ENCODE measurements around the gene SNAP47.
A peak's percentile ranks its signal among the peaks of the same experiment; 100 is the strongest.

SNAP47 gene

GRCh38 chr1:227760377-227760776 lies 25.1 kb downstream of the SNAP47 start:
- Histone ChIP-seq H4K20me1 (ENCODE audit: insufficient read depth, low read length) (no peaks in the 10 kb centered on the region), H2AFZ (ENCODE audit: low read length) (no peak overlapping the region), H3K36me3 (replicated peaks; ENCODE audit: insufficient read depth, low read length) (peaks cover 9% of the 10 kb centered on the region), H3K9ac (ENCODE audit: low read length) (no peak overlapping the region), H3K4me2 (ENCODE audit: low read depth, low read length) (peak overlapping the region; percentile 46), H3K4me3 (ENCODE audit: low read length) (no peak overlapping the region; the same call in 1 of the 2 replicates), H3K4me1 (ENCODE audit: low read length) (peaks cover 43% of the 10 kb centered on the region), H3K27ac (ENCODE audit: low read length) (peak overlapping the region; percentile 60; the same call in 1 of the 2 replicates), H3F3A (ENCODE audit: insufficient read depth, low read length) (peaks cover 31% of the 10 kb centered on the region), H3K9me3 (replicated peaks; ENCODE audit: insufficient read depth, low read length) (no peaks in the 10 kb centered on the region), H3K79me2 (ENCODE audit: low read length) (peaks cover 59% of the 10 kb centered on the region), H3K27me3 (replicated peaks; ENCODE audit: insufficient read depth, low read length) (no peaks in the 10 kb centered on the region), H3K9me2 (replicated peaks; ENCODE audit: insufficient read depth, low read length) (no peaks in the 10 kb centered on the region)
- no peak for TF ChIP-seq EZH2phosphoT487 (IDR thresholded peaks at IDR 0.05; ENCODE audit: low read length)
- no peak for TF ChIP-seq EZH2 (optimal IDR thresholded peaks at IDR 0.05; ENCODE audit: low read depth, low read length)
- TF ChIP-seq, protein P1, sequence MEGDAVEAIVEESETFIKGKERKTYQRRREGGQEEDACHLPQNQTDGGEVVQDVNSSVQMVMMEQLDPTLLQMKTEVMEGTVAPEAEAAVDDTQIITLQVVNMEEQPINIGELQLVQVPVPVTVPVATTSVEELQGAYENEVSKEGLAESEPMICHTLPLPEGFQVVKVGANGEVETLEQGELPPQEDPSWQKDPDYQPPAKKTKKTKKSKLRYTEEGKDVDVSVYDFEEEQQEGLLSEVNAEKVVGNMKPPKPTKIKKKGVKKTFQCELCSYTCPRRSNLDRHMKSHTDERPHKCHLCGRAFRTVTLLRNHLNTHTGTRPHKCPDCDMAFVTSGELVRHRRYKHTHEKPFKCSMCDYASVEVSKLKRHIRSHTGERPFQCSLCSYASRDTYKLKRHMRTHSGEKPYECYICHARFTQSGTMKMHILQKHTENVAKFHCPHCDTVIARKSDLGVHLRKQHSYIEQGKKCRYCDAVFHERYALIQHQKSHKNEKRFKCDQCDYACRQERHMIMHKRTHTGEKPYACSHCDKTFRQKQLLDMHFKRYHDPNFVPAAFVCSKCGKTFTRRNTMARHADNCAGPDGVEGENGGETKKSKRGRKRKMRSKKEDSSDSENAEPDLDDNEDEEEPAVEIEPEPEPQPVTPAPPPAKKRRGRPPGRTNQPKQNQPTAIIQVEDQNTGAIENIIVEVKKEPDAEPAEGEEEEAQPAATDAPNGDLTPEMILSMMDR (IDR thresholded peaks at IDR 0.05; ENCODE audit: low read length), result no peak
- no peak for DNase-seq

- no peaks in the 10 kb centered on the region for H3K9me2 ChIP-seq (replicated peaks; ENCODE audit: insufficient read depth, low read length)
- H3K36me3 ChIP-seq (replicated peaks; ENCODE audit: insufficient read depth, low read length), result peaks cover 9% of the 10 kb centered on the region
- H3K4me3 ChIP-seq (ENCODE audit: low read length), result 0 out of 2 replicates have a peak overlapping the region, but pooled peaks have one; percentile 1
- H3K4me1 ChIP-seq (ENCODE audit: low read length), result peaks cover 43% of the 10 kb centered on the region
- peak overlapping the region; percentile 60 for H3K27ac ChIP-seq (ENCODE audit: low read length)
- H4K20me1 ChIP-seq (ENCODE audit: insufficient read depth, low read length), result no peaks in the 10 kb centered on the region
- peaks cover 46% of the 10 kb centered on the region for H3K79me2 ChIP-seq (ENCODE audit: low read length)
- TF ChIP-seq, protein P1 (IDR thresholded peaks at IDR 0.05; ENCODE audit: low read length), result no peak
- TF ChIP-seq EZH2phosphoT487 (IDR thresholded peaks at IDR 0.05; ENCODE audit: low read length) (no peak), EZH2 (optimal IDR thresholded peaks at IDR 0.05; ENCODE audit: low read depth, low read length) (no peak)
- no peak overlapping the region for H2AFZ ChIP-seq (ENCODE audit: low read length)
- no peaks in the 10 kb centered on the region for H3K27me3 ChIP-seq (replicated peaks; ENCODE audit: insufficient read depth, low read length)
- peak overlapping the region; percentile 52 for H3K4me2 ChIP-seq (ENCODE audit: low read depth, low read length)
- H3K9ac ChIP-seq (ENCODE audit: low read length), result peak overlapping the region; percentile 5; the same call in 1 of the 2 replicates
- peaks cover 31% of the 10 kb centered on the region for H3F3A ChIP-seq (ENCODE audit: insufficient read depth, low read length)
- H3K9me3 ChIP-seq (replicated peaks; ENCODE audit: insufficient read depth, low read length), result no peaks in the 10 kb centered on the region
- DNase-seq, result no peak
These were observed 26.5 kb downstream of the SNAP47 start for GRCh38 chr1:227761621-227762230.

DNA sequence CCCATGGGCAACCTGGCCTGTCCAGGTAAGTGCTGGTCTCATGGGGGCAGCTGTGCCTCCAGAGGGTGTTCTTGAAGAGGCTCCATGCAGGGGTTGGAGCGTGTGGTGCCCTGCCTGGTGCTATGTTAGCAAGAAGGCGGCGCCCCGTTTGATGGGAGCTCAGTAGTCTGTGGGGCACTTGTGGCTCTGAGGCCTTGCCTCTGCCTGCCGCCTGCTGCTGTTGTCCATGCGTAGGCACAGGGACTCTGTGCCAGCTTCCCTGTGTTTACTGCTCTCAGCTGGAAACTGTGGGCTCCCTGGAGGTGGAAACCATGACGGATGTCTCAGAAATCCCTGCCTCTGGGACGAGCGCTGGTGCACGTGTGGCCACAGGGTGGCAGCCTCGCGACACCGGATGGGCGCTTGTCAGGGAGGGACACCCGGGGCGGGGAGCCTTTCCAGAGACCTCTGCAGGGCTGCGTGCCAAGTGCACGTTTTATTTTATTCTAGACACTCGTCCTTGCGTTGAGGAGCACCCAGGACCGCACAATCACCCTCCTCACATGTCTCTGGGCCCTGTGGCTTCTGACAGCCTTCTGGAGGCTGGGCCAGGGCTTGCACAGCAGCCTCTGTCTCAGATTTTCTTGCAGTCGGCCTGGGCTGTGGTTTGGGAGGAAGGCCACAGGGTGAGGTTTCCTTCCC lies 27.1 kb downstream of the SNAP47 start:
- Histone ChIP-seq H3K9ac (ENCODE audit: low read length) (no peak overlapping the region), H3K9me2 (replicated peaks; ENCODE audit: insufficient read depth, low read length) (no peaks in the 10 kb centered on the region), H3K4me3 (ENCODE audit: low read length) (no peak overlapping the region), H3K79me2 (ENCODE audit: low read length) (peaks cover 44% of the 10 kb centered on the region), H3K27me3 (replicated peaks; ENCODE audit: insufficient read depth, low read length) (no peaks in the 10 kb centered on the region), H3K36me3 (replicated peaks; ENCODE audit: insufficient read depth, low read length) (peaks cover 14% of the 10 kb centered on the region), H2AFZ (ENCODE audit: low read length) (no peak overlapping the region; the same call in 1 of the 2 replicates), H3K9me3 (replicated peaks; ENCODE audit: insufficient read depth, low read length) (no peaks in the 10 kb centered on the region), H3K4me2 (ENCODE audit: low read depth, low read length) (peak overlapping the region; percentile 52), H4K20me1 (ENCODE audit: insufficient read depth, low read length) (no peaks in the 10 kb centered on the region), H3K27ac (ENCODE audit: low read length) (peak overlapping the region; percentile 60; the same call in 1 of the 2 replicates), H3F3A (ENCODE audit: insufficient read depth, low read length) (peaks cover 31% of the 10 kb centered on the region), H3K4me1 (ENCODE audit: low read length) (peaks cover 43% of the 10 kb centered on the region)
- peak; percentile 89 for DNase-seq
- no peak for TF ChIP-seq EZH2phosphoT487 (IDR thresholded peaks at IDR 0.05; ENCODE audit: low read length)
- TF ChIP-seq, protein P1 (IDR thresholded peaks at IDR 0.05; ENCODE audit: low read length), result peak; percentile 99

All from MM.1S (cell line).